Neuron (in vitro differentiated cells): Measurements from ENCODE around the gene DSCAML1.

Source experiments
- H2AFZ ChIP-seq: one replicate; pipeline ENCODE4 v1.6.1; 2013; ENCODE audit warnings: low read depth, mild to moderate bottlenecking, inconsistent platforms, low read length, moderate library complexity
- H3K27me3 ChIP-seq: one replicate; pipeline ENCODE4 v1.6.1; 2013; ENCODE audit warnings: low read length; ENCODE audit not compliant: insufficient read depth
- H3K36me3 ChIP-seq: one replicate; pipeline ENCODE4 v1.6.1; 2013; ENCODE audit warnings: low read length; ENCODE audit not compliant: insufficient read depth
- H3K4me1 ChIP-seq: one replicate; pipeline ENCODE4 v1.6.1; 2013; ENCODE audit warnings: low read length; ENCODE audit not compliant: insufficient read depth
- H3K4me3 ChIP-seq: 2 replicates; pipeline ENCODE4 v1.5.1; 2013; ENCODE audit warnings: mild to moderate bottlenecking, low read length, moderate library complexity
- H3K9me3 ChIP-seq: one replicate; pipeline ENCODE4 v1.6.1; 2013; ENCODE audit warnings: low read length

DSCAML1 gene

DNA sequence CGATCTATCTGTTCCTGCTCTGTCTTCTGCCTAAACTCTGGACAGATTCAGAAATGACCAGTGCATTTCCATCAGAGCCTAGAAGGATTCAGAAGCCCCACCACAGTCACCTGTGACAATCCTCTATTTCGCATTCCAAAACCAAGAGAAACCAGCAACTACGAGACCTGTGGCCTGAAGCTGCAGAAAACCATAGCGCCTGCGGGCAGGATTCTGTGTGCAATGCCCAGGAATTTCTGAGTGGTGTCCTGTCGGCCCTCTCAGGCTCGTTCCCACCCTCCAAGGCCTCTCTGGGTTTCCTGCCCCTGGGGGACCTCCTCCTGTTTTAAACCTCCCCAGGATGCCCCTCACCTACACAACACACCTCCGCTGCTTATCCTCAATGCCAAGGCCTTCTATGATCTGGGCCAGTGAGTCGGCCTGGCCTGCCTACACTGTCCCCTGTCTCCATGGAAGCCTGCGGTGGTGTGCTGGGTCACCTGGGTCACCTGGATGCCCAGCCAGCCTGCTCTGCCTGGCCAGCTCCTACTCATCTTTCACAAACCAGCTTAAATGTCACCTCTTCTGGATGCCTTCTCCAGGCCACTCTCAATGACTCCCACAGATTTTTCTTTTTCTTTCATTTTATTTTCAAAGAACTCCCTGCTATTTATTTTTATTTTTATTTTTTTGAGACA is 271.0 kb downstream of the DSCAML1 start:
- Histone ChIP-seq H2AFZ (no peak overlapping the region), H3K9me3 (no peaks in the 10 kb centered on the region), H3K4me3 (no peak overlapping the region), H3K4me1 (peaks cover 9% of the 10 kb centered on the region), H3K27me3 (peaks cover 11% of the 10 kb centered on the region), H3K36me3 (no peaks in the 10 kb centered on the region)

DNA sequence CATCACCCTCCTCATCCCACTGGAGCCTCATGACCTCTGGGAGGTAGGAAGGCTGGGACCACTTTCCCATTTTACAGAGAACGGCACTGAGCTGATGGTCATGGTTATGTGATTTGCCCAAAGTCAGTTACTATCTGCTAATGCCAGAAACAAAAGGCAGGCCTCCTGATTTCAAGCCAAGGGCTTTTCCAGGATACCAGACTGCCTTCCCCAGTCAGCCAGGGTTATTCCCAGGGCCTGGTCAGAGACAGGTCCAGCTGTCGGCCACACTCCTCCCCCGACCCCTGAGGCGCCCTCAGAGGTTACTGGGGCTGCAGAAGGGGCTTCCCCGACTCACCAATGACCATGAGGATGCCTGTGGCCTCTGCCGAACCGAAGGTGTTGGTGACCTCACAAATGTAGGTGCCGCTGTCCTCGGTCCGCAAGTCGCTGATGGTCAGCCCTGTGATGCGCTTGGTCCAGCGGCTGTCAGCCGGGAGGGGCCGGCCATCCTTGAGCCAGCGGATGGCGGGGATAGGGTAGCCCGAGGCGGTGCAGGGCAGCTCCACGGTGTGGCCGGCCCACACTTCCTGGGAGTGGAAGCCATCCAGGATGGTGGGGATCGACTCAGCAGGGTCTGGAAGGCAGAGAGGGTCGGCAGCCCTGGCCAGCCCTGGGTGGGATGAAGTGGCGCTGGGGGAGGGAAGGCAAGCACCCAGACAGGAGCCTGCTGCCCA is 272.4 kb downstream of the DSCAML1 start:
- Histone ChIP-seq H3K4me3 (no peak overlapping the region), H3K9me3 (no peaks in the 10 kb centered on the region), H2AFZ (no peak overlapping the region), H3K4me1 (peaks cover 6% of the 10 kb centered on the region), H3K27me3 (peaks cover 11% of the 10 kb centered on the region), H3K36me3 (no peaks in the 10 kb centered on the region)

DNA sequence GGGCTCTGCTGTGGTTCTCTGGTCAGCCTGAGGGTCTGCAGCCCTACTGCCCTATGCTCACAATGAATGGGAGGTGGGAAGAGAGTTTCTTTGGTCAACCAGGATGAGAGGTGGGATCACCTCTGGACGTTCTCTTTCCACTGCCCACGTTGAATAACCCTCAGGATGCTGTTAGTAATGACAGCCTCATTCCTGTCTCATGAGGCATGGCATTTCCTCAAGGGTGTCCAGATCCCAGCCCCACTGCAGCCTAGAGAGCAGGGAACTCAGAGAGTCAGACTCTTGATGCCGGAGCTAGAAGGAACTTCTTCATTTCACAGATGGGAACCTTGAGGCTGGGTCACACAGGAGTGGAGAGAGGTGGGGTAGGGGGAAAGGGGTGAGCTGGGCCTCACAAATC is 273.3 kb downstream of the DSCAML1 start:
- Histone ChIP-seq H2AFZ (no peak overlapping the region), H3K4me3 (no peak overlapping the region), H3K36me3 (no peaks in the 10 kb centered on the region), H3K9me3 (no peaks in the 10 kb centered on the region), H3K27me3 (peaks cover 11% of the 10 kb centered on the region), H3K4me1 (peaks cover 3% of the 10 kb centered on the region)

DNA sequence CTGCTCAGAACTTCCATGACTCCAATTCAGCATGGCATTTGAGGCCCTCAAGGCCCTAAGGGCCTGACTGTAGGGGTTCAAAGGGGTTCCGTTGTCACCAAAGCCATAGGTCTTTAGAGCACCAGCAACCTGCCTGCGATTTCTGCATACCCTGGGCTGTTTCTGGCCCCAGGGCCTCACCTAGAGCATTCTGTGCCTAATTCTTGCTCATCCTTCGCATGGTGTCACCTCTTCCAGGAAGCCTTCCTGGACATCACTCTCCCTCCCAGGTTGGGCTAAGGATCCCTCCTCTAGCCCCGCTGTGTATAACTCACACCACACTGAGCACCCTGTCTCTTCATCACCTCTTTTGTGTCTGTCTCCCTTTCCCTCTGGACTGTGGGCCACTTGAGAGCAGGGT is 275.0 kb downstream of the DSCAML1 start:
- H3K36me3 ChIP-seq = no peaks in the 10 kb centered on the region
- peaks cover 11% of the 10 kb centered on the region for H3K27me3 ChIP-seq
- H2AFZ ChIP-seq = no peak overlapping the region
- no peak overlapping the region for H3K4me3 ChIP-seq
- H3K4me1 ChIP-seq = no peaks in the 10 kb centered on the region
- H3K9me3 ChIP-seq = no peaks in the 10 kb centered on the region

DNA sequence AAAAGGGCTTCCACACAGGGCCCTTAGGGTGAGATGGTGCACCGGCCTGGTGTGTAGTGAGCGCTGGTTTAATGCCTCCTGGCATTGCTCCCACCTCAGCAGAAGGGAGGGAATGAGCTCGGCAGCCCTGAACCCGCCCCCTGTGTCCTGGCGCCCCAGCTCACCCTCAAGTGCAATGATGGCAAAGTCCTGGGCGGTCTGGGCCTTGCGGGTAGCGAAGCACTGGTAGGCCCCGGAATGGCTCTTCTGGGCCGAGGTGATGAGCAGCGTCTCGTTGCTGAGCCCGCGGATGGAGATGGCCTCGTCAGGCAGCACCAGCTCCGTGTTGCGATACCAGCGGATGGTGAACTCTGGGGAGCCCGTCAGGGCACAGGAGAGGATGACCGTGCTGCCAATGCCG is 276.1 kb downstream of the DSCAML1 start:
- peaks cover 11% of the 10 kb centered on the region for H3K27me3 ChIP-seq
- H3K9me3 ChIP-seq = no peaks in the 10 kb centered on the region
- H2AFZ ChIP-seq = no peak overlapping the region
- no peaks in the 10 kb centered on the region for H3K36me3 ChIP-seq
- no peaks in the 10 kb centered on the region for H3K4me1 ChIP-seq
- H3K4me3 ChIP-seq = no peak overlapping the region

GRCh38 chr11:117520201-117520600 is 276.8 kb downstream of the DSCAML1 start:
- Histone ChIP-seq H3K27me3 (peaks cover 11% of the 10 kb centered on the region), H3K4me3 (no peak overlapping the region), H3K36me3 (no peaks in the 10 kb centered on the region), H3K9me3 (no peaks in the 10 kb centered on the region), H3K4me1 (no peaks in the 10 kb centered on the region), H2AFZ (no peak overlapping the region)

- peaks cover 11% of the 10 kb centered on the region for H3K27me3 ChIP-seq
- H3K36me3 ChIP-seq = no peaks in the 10 kb centered on the region
- no peaks in the 10 kb centered on the region for H3K4me1 ChIP-seq
- no peak overlapping the region for H2AFZ ChIP-seq
- no peaks in the 10 kb centered on the region for H3K9me3 ChIP-seq
- no peak overlapping the region for H3K4me3 ChIP-seq
These were observed 277.4 kb downstream of the DSCAML1 start for GRCh38 chr11:117519590-117519989.

- Histone ChIP-seq H3K27me3 (peaks cover 9% of the 10 kb centered on the region), H3K36me3 (no peaks in the 10 kb centered on the region), H3K9me3 (no peaks in the 10 kb centered on the region), H2AFZ (no peak overlapping the region), H3K4me3 (no peak overlapping the region), H3K4me1 (no peaks in the 10 kb centered on the region)
These were observed 277.8 kb downstream of the DSCAML1 start for GRCh38 chr11:117519170-117519569.

GRCh38 chr11:117518455-117518854 is 278.6 kb downstream of the DSCAML1 start:
- no peak overlapping the region for H2AFZ ChIP-seq
- H3K9me3 ChIP-seq = no peaks in the 10 kb centered on the region
- no peaks in the 10 kb centered on the region for H3K4me1 ChIP-seq
- peaks cover 3% of the 10 kb centered on the region for H3K27me3 ChIP-seq
- no peak overlapping the region for H3K4me3 ChIP-seq
- no peaks in the 10 kb centered on the region for H3K36me3 ChIP-seq

DNA sequence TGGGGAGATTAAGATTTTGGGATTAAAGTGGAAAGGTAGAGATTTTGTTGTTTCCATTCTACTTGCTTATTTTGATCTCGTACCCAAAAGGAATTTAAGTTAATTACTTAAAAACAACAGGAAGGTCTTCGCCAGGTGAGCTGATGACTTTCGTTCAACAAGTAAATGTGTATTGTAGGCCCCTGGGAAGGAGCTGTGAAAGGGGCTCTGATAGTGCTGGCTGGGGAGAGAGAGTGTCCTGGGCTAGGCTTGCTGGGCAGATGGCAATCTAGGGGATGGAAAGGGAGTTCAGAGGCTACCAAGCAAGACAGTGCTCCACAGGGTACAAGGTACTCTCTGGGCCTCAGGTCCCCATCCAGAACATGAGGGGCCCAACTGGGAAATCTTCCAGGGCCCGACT is 279.9 kb downstream of the DSCAML1 start:
- Histone ChIP-seq H3K4me3 (no peak overlapping the region), H3K9me3 (no peaks in the 10 kb centered on the region), H3K4me1 (peaks cover 9% of the 10 kb centered on the region), H3K27me3 (peaks cover 3% of the 10 kb centered on the region), H3K36me3 (no peaks in the 10 kb centered on the region), H2AFZ (no peak overlapping the region)

DNA sequence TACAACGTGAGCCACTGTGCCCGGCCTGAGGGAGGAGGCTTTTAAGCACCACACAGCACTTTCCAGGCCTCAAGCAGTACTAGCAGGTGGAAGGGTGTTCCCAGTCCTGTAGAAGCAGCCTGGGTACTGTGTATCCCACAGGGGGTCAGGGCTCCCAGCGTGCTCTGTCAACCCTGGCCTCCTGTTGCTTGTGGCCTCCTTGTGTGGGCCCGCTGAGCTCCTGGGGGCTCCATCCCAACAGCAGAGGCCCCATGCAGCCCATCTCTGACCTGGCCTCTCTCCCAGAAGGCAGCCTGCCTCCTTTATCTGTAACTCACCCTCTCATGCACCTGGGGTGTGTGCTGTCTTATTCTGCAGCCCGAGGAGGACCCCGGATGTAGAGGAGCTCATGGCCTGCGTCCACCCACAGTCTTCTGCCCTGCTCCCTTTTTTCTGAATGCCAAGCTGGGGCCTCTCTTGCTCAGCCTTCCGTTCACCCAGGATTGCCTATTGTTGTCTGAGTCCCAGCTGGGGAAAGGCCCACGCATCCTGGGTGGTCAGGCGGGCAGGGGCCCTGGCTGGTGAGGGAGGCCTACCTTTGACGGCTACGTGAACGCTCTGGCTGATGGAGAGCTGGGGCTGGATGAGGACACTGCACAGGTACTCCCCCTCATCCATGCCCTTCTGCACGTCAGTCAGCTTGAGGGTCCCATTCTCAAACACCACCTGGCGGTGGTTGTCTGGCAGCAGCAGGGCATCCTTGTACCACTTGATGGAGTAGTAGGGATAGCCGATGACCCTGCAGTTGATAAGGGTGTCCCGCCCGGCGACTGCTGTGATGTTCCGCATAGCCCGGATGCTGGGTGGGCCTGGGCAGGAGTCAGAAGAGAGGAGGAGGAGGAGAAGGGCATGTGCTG is 280.9 kb downstream of the DSCAML1 start:
- H3K27me3 ChIP-seq = peaks cover under 1% of the 10 kb centered on the region

GRCh38 chr11:117514256-117514655 is 282.8 kb downstream of the DSCAML1 start:
- Histone ChIP-seq H3K9me3 (no peaks in the 10 kb centered on the region), H3K36me3 (no peaks in the 10 kb centered on the region), H3K4me3 (no peak overlapping the region), H3K4me1 (peaks cover 23% of the 10 kb centered on the region), H2AFZ (no peak overlapping the region), H3K27me3 (no peaks in the 10 kb centered on the region)

More for the DNA sequence above, 280.9 kb downstream of the DSCAML1 start:
- H3K4me3 ChIP-seq = no peak overlapping the region
- H3K9me3 ChIP-seq = no peaks in the 10 kb centered on the region
- peaks cover 19% of the 10 kb centered on the region for H3K4me1 ChIP-seq
- no peak overlapping the region for H2AFZ ChIP-seq
- H3K36me3 ChIP-seq = no peaks in the 10 kb centered on the region

DNA sequence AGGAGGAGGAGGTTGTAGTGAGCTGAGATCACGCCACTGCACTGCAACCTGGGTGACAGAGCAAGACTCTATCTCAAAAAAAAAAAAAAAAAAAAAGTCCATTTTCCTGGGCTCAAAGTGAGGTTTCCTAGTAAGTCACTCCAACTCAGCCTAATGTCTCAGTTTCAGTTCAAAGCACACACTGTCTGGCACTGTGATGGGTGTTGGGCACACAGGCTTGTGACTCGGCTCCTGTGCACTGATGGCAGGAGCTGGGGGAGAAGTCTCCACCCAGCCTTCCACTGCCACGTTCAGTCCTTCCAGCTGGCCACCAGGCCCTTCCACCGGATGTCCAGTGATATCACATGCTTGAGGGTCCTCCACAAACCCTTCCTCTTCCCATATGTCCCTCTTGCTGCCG is 283.4 kb downstream of the DSCAML1 start:
- Histone ChIP-seq H3K4me3 (no peak overlapping the region), H3K27me3 (no peaks in the 10 kb centered on the region), H3K36me3 (no peaks in the 10 kb centered on the region), H2AFZ (no peak overlapping the region), H3K9me3 (no peaks in the 10 kb centered on the region), H3K4me1 (peaks cover 23% of the 10 kb centered on the region)
